ENCODE data around the gene SLX4IP.

Gene SLX4IP

DNA sequence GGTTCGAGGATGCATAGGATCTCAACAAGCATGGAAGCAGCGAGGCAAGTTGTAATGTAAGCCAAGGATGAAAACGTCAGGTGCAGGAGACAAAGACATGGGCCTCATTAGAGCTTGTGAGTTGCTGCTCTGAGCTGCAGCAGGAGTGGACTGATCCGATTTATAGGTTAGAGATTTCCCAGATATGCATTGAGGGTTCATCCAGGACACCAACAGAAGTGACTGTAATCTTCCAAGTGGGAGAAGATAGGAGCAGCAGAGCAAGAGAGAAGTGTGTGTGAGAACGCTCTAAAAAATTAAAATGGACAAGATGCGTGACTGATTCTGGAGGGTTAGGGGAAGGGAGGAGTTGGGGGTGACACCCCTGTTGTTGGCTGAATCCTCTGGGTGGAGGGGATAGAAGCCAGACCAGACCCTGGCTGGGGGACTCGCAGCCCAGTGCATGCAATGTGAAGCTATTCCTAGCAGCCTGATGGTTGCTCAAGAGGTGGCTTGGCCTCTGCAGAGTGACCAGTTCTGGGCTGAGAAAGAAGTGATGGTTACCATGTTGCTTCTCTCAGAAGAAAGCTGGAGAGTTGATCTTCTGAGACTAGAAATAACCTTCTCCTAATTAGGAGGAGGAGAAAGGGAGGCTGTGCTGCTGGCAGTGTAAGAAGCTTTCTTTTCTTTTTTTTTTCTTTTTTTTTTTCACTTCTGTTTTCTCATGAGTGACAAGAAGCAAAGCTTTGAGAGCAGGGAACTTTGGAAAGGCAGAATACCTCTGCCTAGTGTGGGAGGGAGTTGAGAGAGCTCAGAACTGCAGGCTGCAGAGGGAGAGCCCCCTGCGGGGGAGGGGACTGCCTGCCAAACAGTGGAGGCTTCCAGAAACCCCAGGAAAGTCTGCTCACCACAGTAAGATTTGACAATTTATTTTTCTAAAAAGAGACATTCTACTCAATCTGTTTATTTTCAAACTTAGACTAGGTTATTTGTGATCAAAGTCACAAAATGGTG lies 116.9 kb downstream of the SLX4IP start:
- DNase-seq (ENCODE audit: low spot score): no peak

DNA sequence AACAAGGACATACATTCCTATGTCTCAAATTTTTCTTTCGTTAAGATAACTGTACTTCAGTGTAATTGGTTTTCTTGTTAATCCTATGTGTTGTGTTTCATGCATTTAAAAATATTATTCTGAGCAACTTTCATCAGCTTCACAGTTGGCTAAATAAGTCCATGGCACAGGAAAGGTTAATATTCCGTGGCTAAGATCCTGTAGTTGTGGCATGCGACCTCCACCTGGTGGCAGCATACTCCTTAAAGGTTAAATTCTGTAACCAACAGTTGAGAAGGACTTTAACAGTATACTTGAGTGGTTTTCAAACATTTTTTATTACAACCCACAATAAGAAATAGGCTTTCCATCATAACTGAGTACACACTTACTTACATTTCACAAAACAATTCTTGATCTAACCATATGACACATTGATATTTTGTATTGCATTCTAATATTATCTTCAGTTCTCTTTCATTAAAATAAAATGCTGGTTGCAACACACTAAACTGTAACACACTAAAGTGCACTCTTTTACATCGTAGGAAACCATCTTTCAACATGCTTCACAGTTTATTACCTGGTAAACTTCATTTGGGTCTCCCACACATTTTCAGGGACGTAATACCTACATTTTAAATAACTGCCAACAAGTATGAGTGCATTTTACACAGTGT lies 118.3 kb downstream of the SLX4IP start:
- peak; percentile 85 for DNase-seq (ENCODE audit: low spot score)

DNA sequence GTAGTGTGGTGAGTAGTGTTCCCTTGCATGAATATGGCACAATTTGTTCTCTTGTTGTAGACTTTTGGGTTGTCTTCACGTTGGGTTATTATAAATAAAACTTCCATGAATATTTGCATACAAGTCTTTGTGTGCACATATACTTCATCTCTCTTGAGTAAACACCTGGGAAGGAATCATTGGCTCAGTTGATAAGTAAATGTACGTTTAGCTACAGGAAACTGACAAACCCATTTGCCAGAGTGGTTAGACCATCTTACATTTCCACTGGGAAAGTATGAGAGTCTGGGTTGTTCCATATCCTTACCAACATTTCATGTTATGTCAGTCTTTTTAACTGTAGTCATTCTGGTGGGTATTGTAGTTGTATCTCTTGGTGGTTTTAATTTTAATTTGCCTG lies 119.2 kb downstream of the SLX4IP start:
- DNase-seq (ENCODE audit: low spot score): no peak

DNA sequence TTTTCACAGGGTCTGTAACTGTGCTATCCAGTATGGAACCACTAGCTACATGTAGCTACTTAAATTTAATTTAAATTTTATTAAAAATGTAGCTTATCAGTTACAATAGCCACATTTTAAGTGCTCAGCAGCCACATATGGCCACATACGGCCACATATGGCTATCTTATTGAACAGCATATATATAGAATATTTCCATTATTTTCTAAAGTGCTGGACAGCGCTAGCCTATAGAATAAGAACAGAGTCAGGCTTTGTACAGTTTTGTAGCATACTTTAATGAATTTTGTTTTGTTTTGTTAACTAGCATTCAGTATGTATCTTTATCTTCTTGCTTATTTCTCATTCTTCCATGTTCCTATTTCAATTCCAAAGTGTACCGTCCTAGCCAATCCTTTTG lies 120.3 kb downstream of the SLX4IP start:
- DNase-seq (ENCODE audit: low spot score): no peak

DNA sequence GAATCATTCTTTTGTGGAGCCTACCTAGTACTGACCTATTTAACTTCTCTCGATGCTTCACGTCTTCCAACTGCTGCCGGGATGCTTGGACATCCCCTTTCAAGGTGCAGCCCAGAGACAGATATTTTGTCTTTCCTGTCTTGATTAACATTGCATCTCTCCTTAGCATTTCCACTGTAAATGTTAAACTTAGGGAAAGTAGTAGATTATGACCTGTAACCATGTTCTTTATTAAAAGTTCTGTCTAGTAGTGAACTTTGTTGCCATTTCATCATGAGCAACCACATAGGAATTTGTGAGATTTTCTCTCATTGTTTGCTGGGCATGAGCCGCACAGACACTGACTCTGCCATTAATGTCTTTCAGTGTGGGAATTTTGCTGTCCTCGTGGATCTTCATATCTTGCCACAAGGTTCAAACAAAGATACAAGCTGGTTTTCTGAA lies 120.8 kb downstream of the SLX4IP start:
- DNase-seq (ENCODE audit: low spot score): peak; percentile 7

DNA sequence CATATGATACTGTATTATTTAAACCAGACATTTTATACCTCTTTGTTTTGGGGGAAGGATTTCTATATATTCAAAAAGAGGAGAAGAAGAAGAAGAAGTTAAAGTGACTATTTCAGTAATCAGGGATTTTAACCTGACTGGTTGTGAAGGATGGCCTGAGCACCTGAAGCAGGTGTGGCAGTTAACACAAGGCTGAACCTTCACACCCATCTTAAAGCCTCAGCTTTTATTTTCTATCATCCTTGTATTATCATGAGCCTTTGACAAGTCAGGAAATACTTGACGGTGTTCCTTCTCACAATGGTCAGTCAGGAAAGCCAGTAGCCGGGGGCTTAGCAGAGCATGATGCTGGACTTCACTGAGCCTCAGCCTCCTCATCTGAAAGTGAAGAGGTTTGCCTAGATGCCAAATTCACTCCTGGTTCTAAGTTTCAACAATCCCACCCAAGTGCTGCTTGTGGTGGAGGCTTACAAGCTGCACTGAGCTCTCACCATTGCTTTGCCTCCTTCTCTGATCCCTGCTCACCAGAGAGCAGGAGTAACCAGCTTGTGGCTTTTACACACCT lies 121.5 kb downstream of the SLX4IP start:
- no peak for DNase-seq (ENCODE audit: low spot score)

DNA sequence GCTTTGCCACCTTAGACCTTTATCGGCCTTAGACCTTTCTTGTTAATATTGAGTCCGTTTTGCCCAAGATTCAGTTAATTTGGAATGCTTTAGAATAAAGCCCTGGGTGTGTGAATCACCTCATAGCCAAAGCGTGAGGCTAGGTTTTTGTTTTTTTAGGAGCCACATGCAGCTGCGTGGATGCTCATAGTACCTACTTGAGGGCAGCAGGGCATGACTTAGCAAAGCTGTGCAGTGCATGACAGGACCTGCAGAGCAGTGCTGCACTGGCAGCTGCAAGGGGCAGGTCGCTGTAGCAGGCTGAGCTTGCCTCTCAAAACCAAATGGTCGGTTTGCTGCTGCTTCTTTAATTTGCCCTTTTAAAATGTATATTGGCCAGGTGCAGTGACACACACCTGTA lies 122.6 kb downstream of the SLX4IP start:
- DNase-seq (ENCODE audit: low spot score): no peak

DNA sequence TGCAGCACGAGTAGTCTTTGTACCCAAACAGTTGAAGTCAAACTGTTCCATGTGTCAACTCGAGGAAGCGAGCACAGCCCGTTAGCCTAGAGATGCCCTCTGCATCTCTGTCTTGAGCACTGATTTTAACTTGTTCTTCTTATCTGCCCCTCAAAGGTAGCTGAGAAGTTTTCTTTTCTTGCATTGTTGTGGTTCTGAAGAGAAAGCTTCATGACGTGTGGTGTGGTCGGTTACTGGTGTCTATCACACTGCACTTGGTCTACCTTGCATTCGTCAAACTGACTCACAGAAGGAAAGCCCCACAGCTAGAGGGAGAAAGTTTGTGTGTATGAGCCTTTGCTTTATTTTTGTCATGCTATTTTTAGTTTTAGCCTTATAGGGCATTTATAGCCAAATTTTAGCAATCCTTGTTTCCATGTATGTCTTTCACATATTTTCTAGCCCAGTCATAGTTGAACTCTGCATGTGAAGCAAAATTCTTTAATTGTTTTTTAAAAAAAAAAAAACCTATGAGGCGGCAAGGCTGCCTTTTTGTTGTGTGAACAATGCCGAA lies 123.6 kb downstream of the SLX4IP start:
- DNase-seq (ENCODE audit: low spot score): no peak

DNA sequence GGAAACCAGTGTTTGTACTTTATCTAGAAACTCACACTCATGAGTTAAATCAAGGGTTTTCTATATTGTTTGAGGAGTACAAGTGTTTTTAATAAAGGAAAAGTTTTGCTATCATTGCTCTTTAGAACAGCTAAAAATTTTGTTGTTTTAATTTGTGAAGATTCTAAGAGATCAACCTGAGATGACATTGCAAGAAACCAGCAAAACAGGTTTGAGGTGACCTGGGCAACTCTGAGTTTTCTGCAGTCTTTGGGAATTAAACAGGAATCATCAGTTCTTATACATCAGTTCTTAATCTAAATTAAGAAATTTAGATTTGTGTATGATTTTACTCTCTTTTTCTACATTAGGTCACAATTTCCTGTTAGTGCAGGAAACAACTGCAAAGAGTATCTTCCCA lies 124.2 kb downstream of the SLX4IP start:
- no peak for DNase-seq (ENCODE audit: low spot score)

DNA sequence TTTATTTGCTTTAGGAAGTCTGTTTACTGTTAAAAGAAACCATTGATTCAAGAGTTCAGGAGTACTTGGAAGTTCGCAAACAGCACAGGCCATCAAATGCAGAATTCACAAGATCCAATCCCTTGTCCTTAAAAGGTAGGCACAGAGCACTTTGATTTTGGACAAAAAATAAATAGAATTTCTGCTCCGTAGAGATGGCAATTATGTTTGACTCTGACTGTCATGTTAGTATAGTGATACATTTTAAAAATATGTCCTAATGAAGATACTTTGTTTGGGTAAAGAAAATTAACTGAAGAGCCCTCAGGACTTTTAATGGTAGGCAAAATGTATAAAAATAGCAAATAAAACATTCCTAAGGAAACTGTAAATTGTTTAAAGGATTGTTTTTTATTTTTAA lies 125.6 kb downstream of the SLX4IP start:
- no peak for DNase-seq (ENCODE audit: low spot score)

DNA sequence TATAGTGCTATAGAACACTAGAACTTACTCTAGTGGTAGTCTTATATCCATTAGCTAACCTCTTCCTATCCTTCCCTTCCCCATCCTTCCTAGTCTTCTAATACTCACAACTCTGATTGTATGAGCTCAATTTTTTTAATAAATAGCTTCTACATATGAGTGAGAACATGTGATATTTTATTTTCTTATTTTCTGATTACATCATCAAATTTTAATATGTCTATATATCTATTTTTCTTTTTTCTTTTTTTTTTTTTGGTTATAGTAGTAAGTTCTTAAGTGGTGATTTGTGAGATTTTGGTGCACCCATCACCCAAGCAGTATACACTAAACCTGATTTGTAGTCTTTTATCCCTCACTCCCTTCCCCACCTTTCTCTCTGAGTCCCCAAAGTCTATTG lies 126.2 kb downstream of the SLX4IP start:
- DNase-seq (ENCODE audit: low spot score): no peak

DNA sequence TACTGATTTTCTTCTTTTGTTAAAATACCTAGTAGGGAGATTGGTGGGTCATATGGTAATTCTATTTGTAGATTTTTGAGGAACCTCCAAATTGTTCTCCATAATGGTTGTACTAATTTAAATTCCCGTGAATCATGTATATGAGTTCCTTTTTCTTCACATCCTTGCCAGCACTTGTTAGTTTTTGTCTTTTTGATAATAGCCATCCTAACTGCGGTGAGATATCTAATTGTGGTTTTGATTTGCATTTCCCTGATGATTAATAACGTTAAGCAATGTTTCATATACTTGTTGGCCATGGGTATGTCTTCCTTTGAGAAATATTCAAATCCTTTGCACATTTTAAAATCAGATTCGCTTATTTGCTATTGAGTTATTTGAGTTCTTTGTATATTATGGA lies 127.8 kb downstream of the SLX4IP start:
- no peak for DNase-seq (ENCODE audit: low spot score)

DNA sequence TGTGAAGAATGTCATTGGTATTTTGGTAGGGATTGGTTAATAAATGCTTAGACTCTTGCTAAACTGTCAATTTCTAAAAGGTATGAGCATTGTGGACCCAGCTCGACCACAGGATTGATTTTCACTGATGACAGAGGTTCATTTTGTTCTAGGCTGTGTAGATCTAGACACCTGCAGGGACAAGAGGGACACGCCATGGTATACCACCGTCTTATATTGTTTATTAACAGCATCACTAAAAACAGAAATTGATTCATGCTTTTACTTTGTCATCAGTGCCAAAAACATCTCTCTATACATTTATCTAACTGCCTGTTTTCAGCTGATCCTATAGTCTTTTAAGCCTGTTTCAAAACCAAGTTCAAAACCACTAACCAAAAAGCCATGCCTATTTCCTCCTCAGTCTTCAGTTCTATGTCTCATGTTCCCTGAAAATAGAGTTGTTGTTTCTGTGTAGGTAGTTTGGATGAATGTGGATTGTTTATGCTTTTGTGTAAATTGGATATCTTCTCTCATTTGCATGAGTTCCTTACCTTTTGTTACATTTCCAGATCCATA lies 128.9 kb downstream of the SLX4IP start:
- DNase-seq (ENCODE audit: low spot score): no peak

DNA sequence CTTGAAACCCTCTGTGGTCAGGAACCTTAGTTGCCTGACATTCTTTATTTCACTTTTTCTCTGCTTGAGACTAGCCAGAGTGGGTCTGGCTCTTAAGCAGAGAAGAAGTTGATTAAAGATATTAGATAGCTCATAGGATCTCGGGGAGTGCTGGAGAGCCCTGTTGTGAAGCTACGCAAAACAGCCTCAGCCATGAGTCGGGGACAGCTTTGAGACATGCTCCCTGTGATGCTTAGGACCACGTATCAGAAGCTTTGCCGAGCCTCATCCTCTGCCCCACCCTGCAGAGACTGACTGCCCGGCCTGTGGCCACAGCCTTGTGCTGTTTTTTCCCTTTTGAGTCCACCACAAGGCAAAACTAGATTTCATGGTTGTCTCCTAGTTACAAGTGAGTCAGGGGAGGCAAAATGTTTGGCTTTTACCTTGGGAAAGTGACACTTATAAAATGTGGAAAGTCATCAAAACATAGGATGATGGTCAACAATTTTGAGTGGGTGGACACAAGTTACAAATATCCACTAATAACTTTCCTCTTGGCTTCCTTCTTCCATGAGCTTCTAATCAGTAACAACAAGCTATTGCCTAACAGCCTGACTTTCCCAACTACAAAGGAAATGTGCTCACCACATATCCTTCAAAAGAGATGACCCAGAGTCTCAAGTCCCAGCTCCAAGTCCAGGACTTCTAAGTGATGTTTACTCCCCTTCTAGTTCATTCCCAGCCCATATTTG lies 130.3 kb downstream of the SLX4IP start:
- DNase-seq (ENCODE audit: low spot score): no peak

DNA sequence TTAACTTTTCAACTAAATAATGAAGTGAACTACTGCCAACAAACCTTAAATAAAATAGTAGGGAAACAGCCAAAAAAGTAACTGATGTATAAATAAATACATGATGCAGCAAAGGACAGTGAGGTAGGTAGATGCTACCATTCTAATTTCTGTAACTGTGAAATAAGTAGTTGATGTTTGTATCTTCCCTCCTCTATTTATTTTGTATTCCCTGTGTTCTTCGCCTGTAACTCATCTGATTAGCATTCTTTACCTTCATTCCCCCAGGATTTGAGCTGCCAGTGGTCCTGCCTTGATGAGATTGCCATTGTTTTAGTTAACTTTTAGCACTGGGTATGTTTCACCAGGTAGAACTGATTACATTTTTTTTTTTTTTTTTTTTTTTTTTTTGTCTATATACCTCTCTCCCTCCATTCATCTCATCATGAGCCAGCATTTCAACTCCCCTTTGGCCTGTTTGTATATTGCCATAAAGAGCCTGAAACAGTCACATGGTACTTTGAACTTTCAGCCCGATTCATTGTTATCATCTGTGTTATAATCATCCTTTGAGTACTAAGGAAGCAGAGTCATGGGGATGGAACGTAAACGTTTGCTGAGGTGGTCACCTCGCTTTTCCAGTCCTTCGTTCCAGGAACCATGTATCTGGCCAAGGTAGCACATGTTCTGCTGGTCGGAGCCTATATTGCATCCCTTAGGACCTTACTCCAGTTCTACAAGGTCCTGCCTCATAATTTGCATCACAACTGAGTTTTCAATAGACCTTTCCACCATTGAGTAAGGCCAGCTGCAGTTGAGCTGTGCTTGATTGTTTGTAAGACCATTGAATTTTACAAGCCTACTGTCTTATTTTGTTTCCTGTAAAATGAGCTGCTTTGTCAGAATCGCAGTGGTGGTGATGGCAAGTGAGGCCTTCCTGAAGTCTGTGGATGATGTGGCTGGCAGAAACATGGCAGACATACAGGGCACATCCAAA lies 131.1 kb downstream of the SLX4IP start:
- DNase-seq (ENCODE audit: low spot score): no peak

DNA sequence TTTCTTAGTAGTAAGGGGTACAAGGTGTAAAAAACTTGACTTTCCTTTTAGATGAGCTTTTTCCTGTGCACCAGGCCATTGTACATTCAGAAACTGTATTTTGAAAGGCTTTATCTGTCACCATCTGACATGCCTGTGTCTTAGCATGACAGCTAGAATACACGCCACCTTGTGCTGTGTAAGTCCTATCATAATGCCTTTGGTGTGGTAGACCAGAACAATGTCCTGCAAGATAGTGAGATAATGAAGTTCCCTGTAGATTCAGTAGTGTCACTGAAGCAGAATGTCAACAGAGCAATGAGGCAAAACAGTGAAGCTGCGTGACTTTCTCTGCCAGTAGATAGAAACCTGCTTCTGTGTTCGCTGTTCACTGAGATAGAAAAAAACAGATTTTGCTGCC lies 132.9 kb downstream of the SLX4IP start:
- DNase-seq (ENCODE audit: low spot score): no peak

DNA sequence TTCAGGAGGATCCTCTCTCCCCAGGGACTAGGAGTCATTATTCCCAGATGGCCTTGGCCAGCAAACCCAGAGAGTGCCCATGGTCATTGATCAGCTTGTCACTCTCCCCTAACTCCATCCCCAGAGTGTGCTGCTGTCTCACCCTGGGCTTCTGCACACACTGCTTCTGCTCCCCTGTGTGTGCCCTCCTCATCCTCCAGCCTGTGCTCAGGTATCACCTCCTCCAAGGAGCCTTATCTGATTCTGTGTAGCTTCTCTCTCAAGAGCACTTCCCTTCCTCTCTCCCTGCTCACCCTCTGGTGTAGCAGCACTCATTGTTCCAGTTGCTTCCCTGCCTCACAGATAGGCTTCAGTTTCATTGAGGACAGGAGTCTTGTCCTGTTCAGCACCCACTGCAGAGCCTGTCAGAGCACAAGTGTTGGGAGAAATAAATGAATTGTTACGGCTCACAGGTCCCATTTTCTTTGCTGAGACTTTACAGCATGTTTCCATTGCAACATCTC lies 136.3 kb downstream of the SLX4IP start:
- no peak for DNase-seq (ENCODE audit: low spot score)

DNA sequence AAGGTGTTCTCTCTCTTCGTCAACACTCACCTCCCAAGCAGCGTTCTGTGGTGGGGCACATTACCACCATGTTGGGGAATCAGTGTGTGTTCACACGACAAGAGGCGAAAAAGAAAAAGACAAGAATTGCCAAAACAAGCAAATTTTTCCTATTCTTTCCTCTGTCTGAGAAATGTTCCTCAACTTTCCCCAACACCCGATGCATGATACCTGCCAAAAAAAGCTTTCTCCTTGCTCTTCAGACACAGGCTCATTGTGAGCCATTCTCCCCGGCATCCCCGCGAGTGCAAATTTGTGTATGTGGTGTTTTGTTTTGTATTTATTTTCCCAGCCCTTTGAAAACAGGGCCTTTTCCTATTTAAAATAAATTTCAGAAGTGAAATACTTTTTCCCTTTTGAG lies 137.7 kb downstream of the SLX4IP start:
- no peak for DNase-seq (ENCODE audit: low spot score)

DNA sequence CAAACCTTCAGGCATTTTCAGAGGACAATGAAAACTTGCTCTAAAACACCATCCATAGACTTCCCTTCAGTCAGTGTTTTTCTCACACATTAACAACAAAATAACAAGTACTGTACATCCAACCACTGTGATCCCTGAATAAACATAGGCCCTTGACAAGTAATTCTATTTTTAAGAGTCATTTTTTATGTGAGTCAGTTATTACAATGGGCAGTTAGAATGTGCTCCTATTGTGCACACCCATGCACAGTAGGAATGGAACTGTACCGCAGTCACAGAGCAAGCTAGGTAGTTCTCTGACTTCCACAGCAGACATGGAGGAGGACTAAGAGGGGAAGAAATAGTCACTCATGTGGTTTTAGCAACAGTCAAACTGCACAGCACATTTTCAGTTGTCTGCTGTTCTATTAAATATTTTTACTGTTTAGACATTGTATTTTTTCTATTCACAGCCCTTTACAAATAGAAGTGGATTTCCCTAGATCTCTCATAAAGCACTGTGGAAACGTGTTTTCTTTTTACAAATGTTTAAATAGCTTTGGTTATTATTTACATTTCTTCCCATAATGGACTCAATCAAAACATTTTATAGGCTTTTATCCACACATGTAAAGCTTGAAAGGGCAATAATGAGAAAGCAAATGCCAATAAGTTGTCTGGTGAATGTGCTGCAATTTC lies 138.3 kb downstream of the SLX4IP start:
- no peak for DNase-seq (ENCODE audit: low spot score)

DNA sequence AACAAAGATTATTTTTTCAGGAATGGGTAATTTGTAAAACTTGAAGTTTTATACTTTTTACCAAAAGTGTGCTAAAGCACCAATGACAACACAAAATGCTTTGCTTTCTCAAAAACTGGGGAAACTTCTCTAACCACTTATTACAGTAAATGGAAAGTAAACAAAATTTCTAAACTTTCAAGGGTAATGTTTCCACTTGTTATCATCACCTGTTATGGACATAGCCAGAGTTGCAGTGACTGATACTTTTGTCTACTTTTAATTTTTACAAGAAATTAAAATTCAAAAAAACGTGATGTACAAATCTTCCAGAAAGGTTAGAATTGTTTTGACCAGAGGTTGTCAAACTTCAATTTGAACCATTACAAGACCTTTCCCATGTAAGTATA lies 138.8 kb downstream of the SLX4IP start:
- no peak for DNase-seq (ENCODE audit: low spot score)
